ENCODE measurements around the gene RHCE.
"Not testable (repeated sequence)": the region's sequence is repeated elsewhere in the genome, so short reads cannot be mapped to it uniquely, and the experiment has no call there.

RHCE gene

DNA sequence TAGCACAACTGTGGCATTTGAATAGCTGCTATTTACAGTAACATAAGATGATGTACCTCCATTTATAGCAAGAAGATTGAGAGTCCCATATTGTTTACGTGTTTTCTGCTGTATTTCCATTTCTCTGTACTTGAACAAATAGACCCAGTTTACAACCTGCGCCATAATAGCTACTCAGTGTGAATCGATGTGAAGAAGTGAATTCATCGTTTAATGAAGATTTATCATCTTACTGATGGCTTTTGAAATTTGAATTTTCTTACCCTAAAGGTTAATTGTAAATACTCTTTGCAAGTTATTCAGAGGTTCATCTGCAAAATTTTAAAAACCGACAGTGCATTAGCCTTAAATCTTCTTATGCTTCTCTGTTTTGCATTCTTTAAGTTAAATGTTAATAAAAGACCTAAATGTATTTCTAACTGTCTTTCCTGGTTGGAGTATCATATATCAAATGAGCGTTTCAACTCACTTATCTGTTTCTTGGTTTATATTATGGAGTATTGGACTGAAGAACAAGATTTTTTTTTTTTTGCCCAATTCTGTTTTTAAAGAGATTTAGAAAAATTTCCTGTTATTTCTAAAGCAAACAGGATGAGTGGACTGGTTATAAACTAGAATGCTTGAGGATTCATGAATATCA, 12.2 kb upstream of the RHCE start:
- no peak for DNase-seq

- DNase-seq, result no peak
Measured at GRCh38 chr1:25431955-25432719, 11.5 kb upstream of the RHCE start.

DNA sequence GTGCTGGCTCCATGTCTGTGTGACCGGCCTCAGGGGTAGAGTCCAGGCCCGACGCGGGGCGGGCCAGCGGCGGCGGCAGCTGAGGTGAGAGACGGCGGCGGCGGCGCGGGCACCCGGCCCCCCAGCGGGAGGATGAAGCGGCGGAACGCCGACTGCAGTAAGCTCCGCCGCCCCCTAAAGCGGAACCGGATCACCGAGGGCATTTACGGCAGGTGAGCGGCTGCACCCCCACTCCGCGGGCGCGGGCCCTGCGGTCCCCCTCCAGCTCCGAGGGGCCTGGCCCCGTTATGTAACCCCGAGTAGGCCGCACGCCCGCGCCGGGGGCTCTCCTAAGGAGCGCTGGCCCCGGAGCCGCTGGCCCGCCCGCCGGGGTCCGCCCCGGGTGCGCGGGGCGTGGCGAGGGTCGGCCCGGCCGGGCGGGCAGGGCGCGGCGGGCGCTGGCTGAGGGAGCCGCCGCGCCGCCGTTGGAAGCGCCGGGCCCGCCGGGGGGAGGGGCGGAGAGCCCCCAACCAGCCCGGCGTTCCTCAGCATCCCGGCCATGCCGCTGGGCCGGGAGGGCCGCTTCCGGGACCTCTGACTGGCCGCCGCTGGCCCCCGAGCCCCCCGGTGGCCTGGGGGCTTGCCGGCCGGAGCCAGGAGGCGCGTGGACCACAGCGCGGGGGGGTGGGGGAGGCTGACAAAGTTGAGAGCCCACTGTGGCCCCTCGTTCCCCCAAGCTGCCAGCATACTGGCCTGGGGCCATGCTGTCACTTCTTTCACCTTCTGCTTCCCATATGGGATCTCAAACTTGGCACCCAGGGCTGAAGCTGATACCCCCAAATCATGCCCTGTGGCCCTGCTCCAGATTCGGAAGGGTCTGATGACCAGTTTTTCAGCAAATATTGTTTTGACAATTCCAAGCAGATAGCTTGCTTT, 10.6 kb upstream of the RHCE start:
- DNase-seq, result no peak

GRCh38 chr1:25430073-25430966, 9.7 kb upstream of the RHCE start, which contains the start of gene MACO1:
TSS of gene MACO1 (plus strand) at chr1:25430897. CDS start at chr1:25431099, 202 bp downstream.
- peak; percentile 98 for DNase-seq

- DNase-seq, result no peak
Measured at GRCh38 chr1:25428475-25429166, 8.0 kb upstream of the RHCE start.

- no peak for DNase-seq
Measured at GRCh38 chr1:25427696-25428095, 7.1 kb upstream of the RHCE start.

GRCh38 chr1:25425098-25426085, 4.8 kb upstream of the RHCE start:
- no peak for DNase-seq

GRCh38 chr1:25423206-25423605, 2.6 kb upstream of the RHCE start:
- not testable (repeated sequence) for DNase-seq

GRCh38 chr1:25419339-25419738, 1.3 kb downstream of the RHCE start:
- not testable (repeated sequence) for DNase-seq

GRCh38 chr1:25417280-25417679, 3.3 kb downstream of the RHCE start:
- not testable (repeated sequence) for DNase-seq

DNA sequence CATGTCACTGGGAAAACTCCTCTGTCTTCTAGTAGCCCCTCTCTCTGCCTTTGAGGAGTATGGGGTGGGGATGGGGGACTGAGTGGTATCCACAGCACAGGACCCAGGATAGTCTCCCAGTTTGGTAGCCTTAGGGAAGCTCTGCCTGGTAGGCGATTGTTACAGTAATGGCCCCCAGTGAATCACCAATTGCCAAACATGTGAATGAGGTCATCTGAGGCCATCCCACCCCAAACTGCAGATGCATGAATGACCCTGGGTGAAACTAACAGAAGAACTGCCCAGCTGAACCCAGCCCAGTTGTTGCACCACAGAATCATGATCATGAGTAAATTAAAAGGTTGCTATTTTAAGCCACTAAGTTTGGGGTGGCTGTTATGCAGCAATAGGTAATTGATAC, 6.0 kb downstream of the RHCE start:
- not testable (repeated sequence) for DNase-seq

DNA sequence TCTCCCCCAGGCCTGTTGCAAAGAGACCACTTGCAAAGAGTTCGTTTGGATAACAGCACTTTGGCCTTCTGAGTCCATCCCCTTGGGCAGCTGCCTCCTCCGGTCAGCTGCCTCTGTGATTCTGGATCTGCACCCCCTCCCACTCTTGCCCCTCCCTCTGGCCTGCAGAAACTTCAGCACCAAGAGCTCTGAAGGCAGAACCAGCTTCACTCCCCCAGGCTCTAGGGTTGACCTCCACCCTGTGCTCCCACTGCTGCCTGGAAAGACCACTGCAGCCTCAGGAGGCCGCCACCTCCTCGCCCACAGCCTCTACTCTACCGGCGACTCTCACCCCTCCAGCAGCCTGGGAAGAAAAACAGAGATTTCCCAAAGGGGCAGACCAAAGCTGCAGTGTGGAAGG, 6.5 kb downstream of the RHCE start:
- not testable (repeated sequence) for DNase-seq

GRCh38 chr1:25412872-25413623, 7.6 kb downstream of the RHCE start:
- DNase-seq, result not testable (repeated sequence)

DNA sequence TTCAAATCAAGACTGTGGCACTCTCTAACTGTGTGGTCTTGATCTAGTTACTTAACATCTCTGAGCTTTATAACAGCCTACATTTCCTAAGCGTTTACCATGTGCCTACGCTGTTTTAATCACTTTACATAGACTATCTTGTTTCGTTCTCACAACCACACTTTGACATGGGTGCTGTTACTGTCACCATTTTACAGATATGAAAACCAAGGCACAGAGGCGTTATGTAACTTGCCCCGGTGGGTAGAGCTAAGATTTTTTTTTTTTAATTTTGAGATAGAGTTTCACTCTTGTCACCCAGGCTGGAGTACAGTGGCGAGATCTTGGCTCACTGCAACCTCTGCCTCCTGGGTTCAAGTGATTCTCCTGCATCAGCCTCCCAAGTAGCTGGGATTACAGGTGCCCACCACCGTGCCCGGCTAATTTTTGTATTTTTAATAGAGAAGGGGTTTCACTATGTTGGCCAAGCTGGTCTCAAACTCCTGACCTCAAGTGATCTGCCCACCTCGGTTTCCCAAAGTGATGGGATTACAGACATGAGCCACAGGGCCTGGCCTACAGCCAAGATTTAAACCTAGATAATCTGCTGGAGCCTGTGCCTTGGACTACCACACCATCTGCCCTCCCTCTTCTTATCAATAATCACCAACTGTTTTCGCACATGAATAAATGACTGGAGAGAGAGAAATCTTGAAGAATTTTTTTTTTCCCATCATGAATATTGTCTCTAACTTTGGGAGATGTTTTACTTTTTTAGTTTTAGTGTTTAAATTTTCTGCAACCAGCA, 10.8 kb downstream of the RHCE start:
- not testable (repeated sequence) for DNase-seq

- DNase-seq, result not testable (repeated sequence)
Measured at GRCh38 chr1:25405731-25406305, 14.8 kb downstream of the RHCE start.

GRCh38 chr1:25402947-25403803, 17.4 kb downstream of the RHCE start:
- not testable (repeated sequence) for DNase-seq

DNA sequence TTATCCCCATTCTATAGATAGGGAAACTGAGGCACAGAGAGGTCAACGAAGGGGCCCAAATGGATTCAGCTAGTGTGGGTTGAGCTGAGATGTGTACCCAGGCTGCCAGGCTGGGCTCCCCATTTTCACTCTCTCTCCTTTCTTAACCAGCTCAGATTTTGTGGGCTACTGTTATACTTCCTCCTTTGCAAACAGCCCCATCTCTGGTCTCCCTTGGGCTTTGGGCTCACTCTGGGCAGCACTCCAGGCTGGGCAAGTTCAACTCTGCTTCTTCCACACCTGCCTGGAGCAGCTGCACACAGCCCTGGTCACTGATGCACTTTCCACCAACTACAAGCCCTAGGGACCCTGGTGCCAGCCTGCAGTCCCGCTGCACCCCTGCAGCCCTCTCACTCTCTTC, 22.5 kb downstream of the RHCE start:
- DNase-seq, result not testable (repeated sequence)

All from islet precursor cell (in vitro differentiated cells).